H1 (cell line): ENCODE measurements around the gene ATOH8. TPM values are rescaled to one million over a fixed set of nuclear protein-coding genes. Genes with fewer than 3 reads are reported as not detected.

Source experiments
- CTBP2 ChIP-seq: IDR thresholded peaks from 2 replicates; pipeline ENCODE4 v1.7.0; 2011; ENCODE audit warnings: borderline replicate concordance, mild to moderate bottlenecking, moderate library complexity, mixed read lengths, low read length; ENCODE audit not compliant: insufficient read depth, insufficient read length
- KDM5A ChIP-seq: fragments of 200-600 bp; IDR thresholded peaks from 2 replicates; pipeline ENCODE4 v1.7.1; 2012; ENCODE audit warnings: mild to moderate bottlenecking, low read length, inconsistent platforms, mixed read lengths
- RXRA ChIP-seq: IDR thresholded peaks from 2 replicates; pipeline ENCODE4 v1.6.1; 2011; ENCODE audit warnings: low read depth, mild to moderate bottlenecking, low read length, moderate library complexity; ENCODE audit not compliant: insufficient read depth
- polyA plus RNA-seq, 7 experiments: library from polyadenylated mRNA; depleted of rRNA in 3 of 7; stranded (reverse) in 5 of 7; unstranded in 2 of 7; fragments of >200 nt in 5 of 7; fragments of 200-250 nt in 2 of 7; gene quantifications; 1 replicate in 5 of 7; 2 replicates in 1 of 7; 4 replicates in 1 of 7; pipeline versions ENCODE4 v1.2.1 to v1.2.3, GENCODE V29; 2011 to 2013; ENCODE audit warnings: missing spikeins in 2 of 7, mixed read lengths in 2 of 7
- total RNA-seq: library from RNA; stranded (reverse); fragmentation: NEBNext Ultra II Directional; extraction: Animal tissue kit (Norgen Biotek cat#: 25700); gene quantifications from 2 replicates; pipeline ENCODE4 v1.2.1, GENCODE V29; 2021

The ATOH8 gene
- total and polyA plus RNA-seq, 2 of the 8 experiments (the other 6 are each of a cell fraction or from before 2014, with no cell fraction given) = 0.50 to 0.53 TPM

GRCh38 chr2:85744055-85744454 lies 9.7 kb upstream of the ATOH8 start (continued):
- TF ChIP-seq KDM5A (no peak), RXRA (no peak), CTBP2 (no peak)
